ENCODE data around the gene SMPDL3B. TPM values are rescaled to one million over a fixed set of nuclear protein-coding genes. Genes with fewer than 3 reads are reported as not detected.

SMPDL3B gene
- total RNA-seq, 1 experiment from 2014 or later: 51.3 TPM

DNA sequence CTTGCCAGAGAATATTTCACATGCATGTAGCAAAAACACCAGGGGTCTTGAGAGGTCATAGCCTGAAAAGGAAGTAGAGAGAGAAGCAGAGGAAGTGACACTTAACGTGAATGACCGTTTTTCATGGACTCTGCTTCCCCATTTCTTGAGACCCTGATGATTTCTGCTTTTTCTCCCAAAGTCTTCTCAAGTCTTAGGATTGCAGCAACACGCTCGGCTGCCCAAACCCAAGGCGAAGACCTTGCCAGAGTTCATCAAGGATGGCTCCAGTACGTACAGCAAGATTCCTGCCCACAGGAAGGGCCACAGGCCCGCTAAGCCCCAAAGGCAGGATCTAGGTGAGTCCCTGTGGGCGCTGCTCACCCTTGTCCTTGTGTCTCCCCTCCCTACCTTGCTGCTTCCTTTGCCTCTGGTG lies 49.7 kb upstream of the SMPDL3B start:
- Histone ChIP-seq H3K4ac (ENCODE audit: low read depth, low read length) (no peak overlapping the region), H3K9me3 (ENCODE audit: control insufficient read depth, low read depth, low read length) (no peaks in the 10 kb centered on the region), H3K18ac (ENCODE audit: insufficient read length, low read depth, low read length) (no peak overlapping the region), H2BK15ac (ENCODE audit: low read depth, low read length) (no peak overlapping the region; the same call in 1 of the 2 replicates), H3K23ac (ENCODE audit: insufficient read length, low read depth, low read length) (no peak overlapping the region), H2BK5ac (ENCODE audit: insufficient read length, low read length) (no peak overlapping the region), H3T11ph (ENCODE audit: low read length) (no peak overlapping the region), H2BK20ac (ENCODE audit: low read depth, low read length, poor library complexity, severe bottlenecking) (no peak overlapping the region), H3K9ac (ENCODE audit: extremely low read depth, insufficient read length, low read length) (no peak overlapping the region), H4K5ac (ENCODE audit: insufficient read length, low read depth, low read length) (no peak overlapping the region), H3K23me2 (ENCODE audit: insufficient read length, low read depth, low read length, poor library complexity, severe bottlenecking) (no peaks in the 10 kb centered on the region), H2AFZ (ENCODE audit: low read length) (no peak overlapping the region), H4K8ac (replicated peaks; ENCODE audit: insufficient read length, low read depth, low read length) (no peak overlapping the region), H3K27ac (ENCODE audit: insufficient read length, low read depth, low read length) (no peak overlapping the region), H2BK120ac (ENCODE audit: low read depth, low read length, poor library complexity, severe bottlenecking) (no peak overlapping the region), H3K79me2 (ENCODE audit: insufficient read depth, low read length) (no peaks in the 10 kb centered on the region), H3K56ac (ENCODE audit: insufficient read length, low read depth, low read length) (no peak overlapping the region), H3K4me2 (ENCODE audit: insufficient read depth, insufficient read length, low read length) (no peak overlapping the region), H4K91ac (ENCODE audit: insufficient read length, low read depth, low read length) (no peak overlapping the region), H3K14ac (ENCODE audit: insufficient read depth, low read length) (no peak overlapping the region), H2BK12ac (ENCODE audit: insufficient read length, low read depth, low read length) (no peak overlapping the region), H3K27me3 (ENCODE audit: insufficient read depth, low read length) (no peaks in the 10 kb centered on the region), H3K79me1 (ENCODE audit: insufficient read depth, low read depth, low read length, poor library complexity, severe bottlenecking) (no peaks in the 10 kb centered on the region), H2AK5ac (ENCODE audit: insufficient read length, low read length) (no peak overlapping the region), H4K20me1 (ENCODE audit: control insufficient read depth, insufficient read depth, insufficient read length) (no peaks in the 10 kb centered on the region), H3K4me1 (ENCODE audit: insufficient read depth, low read length) (no peaks in the 10 kb centered on the region)
- no peak for TF ChIP-seq CTCF (conservative IDR thresholded peaks at IDR 0.05)
- H3K9me3 Mint-ChIP-seq: no peaks in the 10 kb centered on the region
- no peak for DNase-seq
- H3K4me1 Mint-ChIP-seq: no peaks in the 10 kb centered on the region
- H3K4me3 Mint-ChIP-seq: no peak overlapping the region
- no peaks in the 10 kb centered on the region for H3K27me3 Mint-ChIP-seq (ENCODE audit: low read depth)
- H3K27ac Mint-ChIP-seq: peak overlapping the region; percentile 62 to 81 (median 69); a peak in 4 of 7 replicates
- peaks cover 0 to 69% (median 46%) of the 10 kb centered on the region in 3 experiments; a peak in 6 of 7 replicates for H3K36me3 Mint-ChIP-seq (ENCODE audit: insufficient read depth in 1 of 3, low read depth in 3 of 3)
- WGBS (ENCODE audit: extremely low coverage, insufficient read length, low lambda C conversion rate): no CpG with 5 or more reads among the region's 8 CpGs
